ENCODE data around the gene RAPSN.

GRCh38 chr11:47400768-47401279 is 48.1 kb downstream of the RAPSN start:
- TF ChIP-seq CTCF (conservative IDR thresholded peaks at IDR 0.05; ENCODE audit: low read depth, low read length) (no peak), EZH2 (IDR thresholded peaks at IDR 0.05; ENCODE audit: borderline replicate concordance, low read depth, low read length, poor library complexity, severe bottlenecking) (no peak)
